ENCODE data around the gene WDFY4. TPM values are rescaled to one million over a fixed set of nuclear protein-coding genes. Genes with fewer than 3 reads are reported as not detected.

The WDFY4 gene
- total and polyA plus RNA-seq, 4 donors: 4.6 to 26.9 (median 13.5) TPM

DNA sequence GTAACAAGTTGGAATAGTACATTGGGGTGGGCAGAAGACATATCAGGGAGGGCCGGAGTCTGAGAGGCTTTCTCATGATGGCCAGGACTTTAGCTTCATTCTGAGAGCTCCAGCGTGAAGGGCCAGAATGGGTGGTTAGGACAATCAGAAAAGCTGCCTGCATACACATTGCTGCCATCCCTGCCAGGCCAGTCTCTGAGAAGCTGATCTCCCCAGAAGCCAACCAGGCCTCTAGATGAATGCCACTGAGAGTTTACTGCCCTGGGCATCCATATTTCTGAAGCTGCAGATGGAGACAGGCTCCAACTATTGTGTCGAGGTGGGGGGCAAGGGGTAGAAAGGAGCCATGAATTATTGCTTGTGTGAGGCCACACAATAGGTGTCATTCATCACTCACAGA, 47.8 kb upstream of the WDFY4 start:
- Histone ChIP-seq H3K9ac (ENCODE audit: insufficient read depth in 1 of 2, low read length in 2 of 2) (no peak overlapping the region), H3K27me3 (ENCODE audit: control insufficient read depth in 3 of 3, insufficient read depth in 3 of 3, low read length in 2 of 3) (no peaks in the 10 kb centered on the region), H3K9me3 (ENCODE audit: control insufficient read depth in 4 of 4, insufficient read depth in 3 of 4, low read length in 3 of 4) (peaks cover 0 to 5% (median 1%) of the 10 kb centered on the region in 4 donors), H3K36me3 (ENCODE audit: control insufficient read depth in 4 of 4, insufficient read depth in 4 of 4, low read length in 4 of 4) (no peaks in the 10 kb centered on the region), H3K27ac (ENCODE audit: low read depth in 1 of 2, low read length in 1 of 2) (no peak overlapping the region), H3K4me3 (no peak overlapping the region), H3K4me1 (ENCODE audit: control insufficient read depth in 5 of 5, insufficient read depth in 5 of 5, low read length in 5 of 5) (peaks cover 0 to 2% (median 0%) of the 10 kb centered on the region in 5 donors)
- no peak for DNase-seq
- WGBS, 2 donors: 89 to 93% methylated on average over 3 of the region's 3 CpGs
- TF ChIP-seq, protein P1, sequence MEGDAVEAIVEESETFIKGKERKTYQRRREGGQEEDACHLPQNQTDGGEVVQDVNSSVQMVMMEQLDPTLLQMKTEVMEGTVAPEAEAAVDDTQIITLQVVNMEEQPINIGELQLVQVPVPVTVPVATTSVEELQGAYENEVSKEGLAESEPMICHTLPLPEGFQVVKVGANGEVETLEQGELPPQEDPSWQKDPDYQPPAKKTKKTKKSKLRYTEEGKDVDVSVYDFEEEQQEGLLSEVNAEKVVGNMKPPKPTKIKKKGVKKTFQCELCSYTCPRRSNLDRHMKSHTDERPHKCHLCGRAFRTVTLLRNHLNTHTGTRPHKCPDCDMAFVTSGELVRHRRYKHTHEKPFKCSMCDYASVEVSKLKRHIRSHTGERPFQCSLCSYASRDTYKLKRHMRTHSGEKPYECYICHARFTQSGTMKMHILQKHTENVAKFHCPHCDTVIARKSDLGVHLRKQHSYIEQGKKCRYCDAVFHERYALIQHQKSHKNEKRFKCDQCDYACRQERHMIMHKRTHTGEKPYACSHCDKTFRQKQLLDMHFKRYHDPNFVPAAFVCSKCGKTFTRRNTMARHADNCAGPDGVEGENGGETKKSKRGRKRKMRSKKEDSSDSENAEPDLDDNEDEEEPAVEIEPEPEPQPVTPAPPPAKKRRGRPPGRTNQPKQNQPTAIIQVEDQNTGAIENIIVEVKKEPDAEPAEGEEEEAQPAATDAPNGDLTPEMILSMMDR (IDR thresholded peaks at IDR 0.05; ENCODE audit: control extremely low read depth, extremely low read depth): no peak
- no peak for ATAC-seq (ENCODE audit: insufficient read depth, low FRiP score)

DNA sequence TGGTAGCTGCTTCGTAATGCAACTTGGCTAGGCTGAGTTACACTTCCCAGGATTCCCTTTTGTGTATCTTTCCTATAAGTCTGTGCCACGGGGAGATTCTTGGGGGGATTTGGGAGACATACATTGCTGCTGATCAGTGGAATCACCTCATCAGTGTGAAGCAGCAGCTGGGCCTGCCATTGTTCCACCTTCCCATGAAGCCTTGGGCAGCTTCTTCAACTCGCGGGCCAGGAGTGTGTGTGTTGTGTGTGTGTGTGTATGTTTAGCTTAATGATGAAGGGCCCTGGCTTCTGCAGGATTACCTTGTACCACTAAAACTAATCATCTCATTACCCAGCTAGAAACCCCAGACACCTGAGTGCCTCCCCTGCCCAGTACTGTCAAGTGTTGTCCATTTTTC, 46.5 kb upstream of the WDFY4 start:
- H3K9me3 ChIP-seq (ENCODE audit: control insufficient read depth in 4 of 4, insufficient read depth in 3 of 4, low read length in 3 of 4): peaks cover 0 to 5% (median 1%) of the 10 kb centered on the region in 4 donors
- H3K36me3 ChIP-seq (ENCODE audit: control insufficient read depth in 4 of 4, insufficient read depth in 4 of 4, low read length in 4 of 4): no peaks in the 10 kb centered on the region
- DNase-seq (no peak), ATAC-seq (ENCODE audit: insufficient read depth, low FRiP score) (no peak)
- whole genome bisulfite sequencing, 2 donors: 87 to 94% methylated on average over 4 of the region's 4 CpGs
- no peak overlapping the region for H3K4me3 ChIP-seq
- H3K9ac ChIP-seq (ENCODE audit: insufficient read depth in 1 of 2, low read length in 2 of 2): no peak overlapping the region
- H3K27ac ChIP-seq (ENCODE audit: low read depth in 1 of 2, low read length in 1 of 2): no peak overlapping the region
- TF ChIP-seq, protein P1 (IDR thresholded peaks at IDR 0.05; ENCODE audit: control extremely low read depth, extremely low read depth): no peak
- H3K27me3 ChIP-seq (ENCODE audit: control insufficient read depth in 3 of 3, insufficient read depth in 3 of 3, low read length in 2 of 3): no peaks in the 10 kb centered on the region
- peaks cover 0 to 2% (median 0%) of the 10 kb centered on the region in 5 donors for H3K4me1 ChIP-seq (ENCODE audit: control insufficient read depth in 5 of 5, insufficient read depth in 5 of 5, low read length in 5 of 5)

DNA sequence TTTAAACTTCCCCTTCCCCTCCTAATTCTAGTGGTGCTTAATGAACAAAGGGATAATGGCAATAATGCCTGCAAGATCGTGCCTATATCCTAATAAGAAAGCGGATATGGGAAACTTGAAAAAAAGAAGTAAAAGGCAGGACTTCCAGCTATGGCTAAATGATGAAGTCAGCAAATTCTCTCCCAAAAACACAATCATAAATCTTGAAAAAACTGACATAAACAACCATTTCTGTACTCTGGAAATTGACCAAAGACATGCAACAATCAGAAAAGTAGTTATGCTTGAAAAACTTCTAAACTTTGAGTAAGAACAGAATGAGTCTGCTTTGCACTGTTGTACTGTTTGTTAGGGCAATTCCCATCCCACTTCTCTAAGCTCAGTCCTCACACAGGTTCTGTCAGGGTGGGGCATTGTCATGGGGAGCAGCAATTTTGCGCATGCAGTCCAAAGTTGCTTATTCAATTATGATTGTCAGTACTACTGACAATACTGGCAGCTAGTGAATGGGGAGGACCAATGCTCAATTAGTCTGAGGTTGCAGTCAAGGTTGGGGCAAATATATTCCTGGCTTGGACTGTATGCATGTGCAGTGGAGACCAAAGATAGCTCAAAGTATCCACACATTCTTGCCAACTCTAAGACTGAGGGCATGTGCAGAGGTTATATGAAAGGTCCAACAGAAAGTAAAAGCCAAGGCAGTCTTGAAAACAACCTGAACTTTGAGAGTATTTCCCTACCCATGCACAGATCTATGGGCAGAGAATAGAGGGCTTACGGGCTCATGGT, 45.7 kb upstream of the WDFY4 start:
- Histone ChIP-seq H3K4me3 (no peak overlapping the region), H3K27ac (ENCODE audit: low read depth in 1 of 2, low read length in 1 of 2) (no peak overlapping the region), H3K36me3 (ENCODE audit: control insufficient read depth in 4 of 4, insufficient read depth in 4 of 4, low read length in 4 of 4) (no peaks in the 10 kb centered on the region), H3K9ac (ENCODE audit: insufficient read depth in 1 of 2, low read length in 2 of 2) (no peak overlapping the region), H3K9me3 (ENCODE audit: control insufficient read depth in 4 of 4, insufficient read depth in 3 of 4, low read length in 3 of 4) (peaks cover 0 to 5% (median 1%) of the 10 kb centered on the region in 4 donors), H3K27me3 (ENCODE audit: control insufficient read depth in 3 of 3, insufficient read depth in 3 of 3, low read length in 2 of 3) (no peaks in the 10 kb centered on the region), H3K4me1 (ENCODE audit: control insufficient read depth in 5 of 5, insufficient read depth in 5 of 5, low read length in 5 of 5) (no peaks in the 10 kb centered on the region)
- ATAC-seq (ENCODE audit: insufficient read depth, low FRiP score) (no peak), DNase-seq (no peak)
- TF ChIP-seq, protein P1 (IDR thresholded peaks at IDR 0.05; ENCODE audit: control extremely low read depth, extremely low read depth): no peak
- WGBS, 2 donors: 70 to 72% methylated on average over 4 of the region's 4 CpGs

Data from lung (tissue), 12 donors.